ENCODE data around the gene SCNN1B. TPM values are rescaled to one million over a fixed set of nuclear protein-coding genes. Genes with fewer than 3 reads are reported as not detected.

SCNN1B gene
- total RNA-seq, 1 donor from 2014 or later = not detected

- no peak overlapping the region for H3K4me3 Mint-ChIP-seq (ENCODE audit: unreplicated experiment)
- no peak for DNase-seq (ENCODE audit: extremely low spot score, unreplicated experiment)
- H3K9me3 Mint-ChIP-seq (ENCODE audit: unreplicated experiment) = no peaks in the 10 kb centered on the region
- no peak overlapping the region for H3K27ac Mint-ChIP-seq (ENCODE audit: unreplicated experiment)
- no peak for TF ChIP-seq CTCF (IDR thresholded peaks at IDR 0.05)
- no peaks in the 10 kb centered on the region for H3K27me3 Mint-ChIP-seq (ENCODE audit: unreplicated experiment)
- H3K36me3 Mint-ChIP-seq (ENCODE audit: unreplicated experiment) = peaks cover 57% of the 10 kb centered on the region
- H3K4me1 Mint-ChIP-seq (ENCODE audit: unreplicated experiment) = peaks cover 11% of the 10 kb centered on the region
Observed at GRCh38 chr16:23414731-23415130, 112.6 kb downstream of the SCNN1B start.

GRCh38 chr16:23416816-23417215 is 114.7 kb downstream of the SCNN1B start:
- no peak for DNase-seq (ENCODE audit: extremely low spot score, unreplicated experiment)

GRCh38 chr16:23420011-23420410 is 117.9 kb downstream of the SCNN1B start:
- no peak for TF ChIP-seq CTCF (IDR thresholded peaks at IDR 0.05)
- H3K4me1 Mint-ChIP-seq (ENCODE audit: unreplicated experiment) = peaks cover 34% of the 10 kb centered on the region

More at GRCh38 chr16:23416816-23417215, 114.7 kb downstream of the SCNN1B start:
- Mint-ChIP-seq H3K36me3 (ENCODE audit: unreplicated experiment) (peaks cover 44% of the 10 kb centered on the region), H3K4me1 (ENCODE audit: unreplicated experiment) (peaks cover 13% of the 10 kb centered on the region), H3K27me3 (ENCODE audit: unreplicated experiment) (no peaks in the 10 kb centered on the region), H3K4me3 (ENCODE audit: unreplicated experiment) (no peak overlapping the region), H3K27ac (ENCODE audit: unreplicated experiment) (no peak overlapping the region), H3K9me3 (ENCODE audit: unreplicated experiment) (no peaks in the 10 kb centered on the region)
- no peak for TF ChIP-seq CTCF (IDR thresholded peaks at IDR 0.05)

GRCh38 chr16:23423496-23424049 is 121.5 kb downstream of the SCNN1B start:
- no peak for TF ChIP-seq CTCF (IDR thresholded peaks at IDR 0.05)
- Mint-ChIP-seq H3K4me1 (ENCODE audit: unreplicated experiment) (peaks cover 34% of the 10 kb centered on the region), H3K27me3 (ENCODE audit: unreplicated experiment) (no peaks in the 10 kb centered on the region), H3K4me3 (ENCODE audit: unreplicated experiment) (no peak overlapping the region), H3K9me3 (ENCODE audit: unreplicated experiment) (no peaks in the 10 kb centered on the region), H3K27ac (ENCODE audit: unreplicated experiment) (peak overlapping the region; percentile 89), H3K36me3 (ENCODE audit: unreplicated experiment) (peaks cover 13% of the 10 kb centered on the region)
- DNase-seq (ENCODE audit: extremely low spot score, unreplicated experiment) = no peak

More at GRCh38 chr16:23420011-23420410, 117.9 kb downstream of the SCNN1B start:
- no peak overlapping the region for H3K4me3 Mint-ChIP-seq (ENCODE audit: unreplicated experiment)
- no peak for DNase-seq (ENCODE audit: extremely low spot score, unreplicated experiment)
- peak overlapping the region; percentile 80 for H3K27ac Mint-ChIP-seq (ENCODE audit: unreplicated experiment)
- H3K27me3 Mint-ChIP-seq (ENCODE audit: unreplicated experiment) = no peaks in the 10 kb centered on the region
- H3K9me3 Mint-ChIP-seq (ENCODE audit: unreplicated experiment) = no peaks in the 10 kb centered on the region
- peaks cover 29% of the 10 kb centered on the region for H3K36me3 Mint-ChIP-seq (ENCODE audit: unreplicated experiment)

GRCh38 chr16:23424292-23424958 is 122.3 kb downstream of the SCNN1B start:
- DNase-seq (ENCODE audit: extremely low spot score, unreplicated experiment) = no peak
- Mint-ChIP-seq H3K27ac (ENCODE audit: unreplicated experiment) (peak overlapping the region; percentile 89), H3K27me3 (ENCODE audit: unreplicated experiment) (no peaks in the 10 kb centered on the region), H3K4me1 (ENCODE audit: unreplicated experiment) (peaks cover 33% of the 10 kb centered on the region), H3K9me3 (ENCODE audit: unreplicated experiment) (no peaks in the 10 kb centered on the region), H3K4me3 (ENCODE audit: unreplicated experiment) (no peak overlapping the region), H3K36me3 (ENCODE audit: unreplicated experiment) (peaks cover 9% of the 10 kb centered on the region)
- no peak for TF ChIP-seq CTCF (IDR thresholded peaks at IDR 0.05)

All from osteocyte (in vitro differentiated cells).